Small intestine (tissue), 7 donors: ENCODE measurements around the gene C1QL4. TPM values are rescaled to one million over a fixed set of nuclear protein-coding genes. Genes with fewer than 3 reads are reported as not detected.

Source experiments
- DNase-seq, 2 donors: peaks; one replicate each; pipeline versions ENCODE4 v3.0.0 to v3.0.0-alpha.2; 2013
- FAIRE-seq: peaks from 2 replicates; lab custom pipeline; 2012; peaks lifted over from hg19 to GRCh38; lab: Jason Lieb, UNC
- H3K27ac ChIP-seq, 3 donors: one replicate each; pipeline ENCODE4 v1.5.1; 2013; ENCODE audit warnings: low read length in 2 of 3, mild to moderate bottlenecking in 2 of 3, control low read depth in 1 of 3, inconsistent platforms in 1 of 3, low read depth in 1 of 3, moderate library complexity in 1 of 3
- H3K27me3 ChIP-seq, 3 donors: one replicate each; pipeline ENCODE4 v1.6.1; 2013; ENCODE audit warnings: low read length in 3 of 3, inconsistent platforms in 1 of 3; ENCODE audit not compliant: control insufficient read depth in 3 of 3, insufficient read depth in 3 of 3
- H3K36me3 ChIP-seq, 3 donors: one replicate each; pipeline ENCODE4 v1.6.1; 2013; ENCODE audit warnings: low read length in 3 of 3, inconsistent platforms in 1 of 3, low read depth in 1 of 3, mild to moderate bottlenecking in 1 of 3, moderate library complexity in 1 of 3; ENCODE audit not compliant: control insufficient read depth in 3 of 3, insufficient read depth in 2 of 3
- H3K4me1 ChIP-seq, 3 donors: one replicate each; pipeline ENCODE4 v1.6.1; 2013; ENCODE audit warnings: low read length in 2 of 3, inconsistent platforms in 1 of 3, low read depth in 1 of 3, mild to moderate bottlenecking in 1 of 3, moderate library complexity in 1 of 3; ENCODE audit not compliant: control insufficient read depth in 3 of 3, insufficient read depth in 2 of 3
- H3K4me3 ChIP-seq, 3 donors: one replicate each; pipeline ENCODE4 v1.5.1; 2013; ENCODE audit warnings: low read length in 3 of 3, control low read depth in 1 of 3, inconsistent platforms in 1 of 3, low read depth in 1 of 3, mild to moderate bottlenecking in 1 of 3, moderate library complexity in 1 of 3
- H3K9me3 ChIP-seq, 2 donors: one replicate each; pipeline ENCODE4 v1.6.1; 2013; ENCODE audit warnings: low read depth in 1 of 2, low read length in 1 of 2; ENCODE audit not compliant: control insufficient read depth in 2 of 2, insufficient read depth in 1 of 2
- WGBS, 3 donors: extraction: QIAGEN DNeasy Blood & Tissue Kit; methylation state at CpG; one replicate each; pipeline ENCODE4 v1.1.7; 2013; 5-methylcytosine and 5-hydroxymethylcytosine counted together
- polyA plus RNA-seq, 4 donors: library from polyadenylated mRNA; stranded (reverse) in 3 of 4; unstranded in 1 of 4; fragments of 200-250 nt in 3 of 4; fragments of 120-200 nt in 1 of 4; gene quantifications; one replicate each; pipeline versions ENCODE4 v1.2.1 to v1.2.3, GENCODE V29; 2013
- donor health status: healthy with polysubstance abuse.
- donor health status: control.
- donor health status: control.
- donor health status: Bipolar disorder and iron deficiency.
- donor health status: healthy.

C1QL4 gene
- polyA plus RNA-seq, 4 donors = 0.07 to 0.12 TPM; not detected in 2

GRCh38 chr12:49340095-49340870, 3.3 kb upstream of the C1QL4 start:
- H3K4me1 ChIP-seq = peaks cover 4 to 58% (median 6%) of the 10 kb centered on the region in 3 donors
- H3K4me3 ChIP-seq = no peak overlapping the region
- DNase-seq (no peak), FAIRE-seq (no peak)
- H3K36me3 ChIP-seq = no peaks in the 10 kb centered on the region
- peaks cover 3 to 98% (median 21%) of the 10 kb centered on the region in 3 donors for H3K27me3 ChIP-seq
- H3K9me3 ChIP-seq = peaks cover 0 to 4% of the 10 kb centered on the region in 2 donors
- 64 to 74% (median 65%) methylated on average over 6 of the region's 6 CpGs for WGBS, 3 donors
- H3K27ac ChIP-seq = no peak overlapping the region

- Histone ChIP-seq H3K27ac (no peak overlapping the region), H3K4me1 (peaks cover 4 to 56% (median 6%) of the 10 kb centered on the region in 3 donors), H3K27me3 (peaks cover 3 to 98% (median 29%) of the 10 kb centered on the region in 3 donors), H3K4me3 (no peak overlapping the region), H3K9me3 (peaks cover 0 to 6% of the 10 kb centered on the region in 2 donors), H3K36me3 (no peaks in the 10 kb centered on the region)
- whole genome bisulfite sequencing, 3 donors = 11 to 46% (median 12%) methylated on average over 5 of the region's 5 CpGs
- peak; percentile 72 to 85 for DNase-seq
- no peak for FAIRE-seq
Observed at GRCh38 chr12:49339464-49339861, 2.5 kb upstream of the C1QL4 start.

- FAIRE-seq (no peak), DNase-seq (no peak)
- Histone ChIP-seq H3K27me3 (peaks cover 3 to 98% (median 30%) of the 10 kb centered on the region in 3 donors), H3K27ac (no peak overlapping the region), H3K36me3 (no peaks in the 10 kb centered on the region), H3K9me3 (peaks cover 0 to 6% of the 10 kb centered on the region in 2 donors), H3K4me1 (peaks cover 4 to 52% (median 6%) of the 10 kb centered on the region in 3 donors), H3K4me3 (no peak overlapping the region)
- 43 to 57% (median 46%) methylated on average over 4 to 6 of the region's 6 CpGs for WGBS, 3 donors
Observed at GRCh38 chr12:49338830-49339463, 2.0 kb upstream of the C1QL4 start.

DNA sequence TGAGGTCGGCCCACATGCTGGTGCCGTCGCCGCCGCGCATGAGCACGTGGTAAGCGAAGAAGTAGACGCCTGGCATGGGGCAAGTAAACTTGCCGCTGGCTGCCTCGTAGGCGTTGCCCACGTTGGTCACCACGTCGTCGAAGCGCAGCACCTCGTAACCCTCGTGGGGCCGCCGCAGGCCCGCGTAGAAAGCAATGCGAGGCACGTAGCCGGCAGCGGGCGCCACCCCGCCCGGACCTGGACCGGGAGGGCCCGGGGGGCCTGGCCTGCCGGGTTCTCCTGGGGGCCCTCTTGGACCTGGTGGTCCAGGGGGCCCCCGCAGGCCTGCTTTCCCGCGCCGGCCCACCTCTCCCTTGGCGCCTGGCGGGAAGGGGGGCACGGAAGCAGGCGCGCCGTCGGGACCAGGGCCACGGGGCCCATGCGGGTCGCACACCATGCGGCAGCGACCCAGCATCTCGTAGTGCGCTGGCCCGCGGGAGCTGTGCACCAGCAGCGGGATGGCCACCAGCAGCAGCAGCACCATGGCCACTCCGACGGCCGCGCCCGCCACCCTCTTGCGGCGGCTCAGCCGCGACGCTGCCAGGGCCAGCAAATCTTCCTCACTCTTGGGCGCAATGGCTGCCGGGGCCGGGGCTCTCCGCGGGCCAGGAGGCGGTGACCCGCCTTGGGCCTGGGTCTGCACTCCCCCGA, 888 bp downstream of the C1QL4 start:
- Histone ChIP-seq H3K4me1 (peaks cover 0 to 40% (median 0%) of the 10 kb centered on the region in 3 donors), H3K9me3 (peaks cover 0 to 6% of the 10 kb centered on the region in 2 donors), H3K27ac (no peak overlapping the region), H3K36me3 (peaks cover 0 to 3% (median 0%) of the 10 kb centered on the region in 3 donors), H3K27me3 (peaks cover 3 to 92% (median 34%) of the 10 kb centered on the region in 3 donors), H3K4me3 (no peak overlapping the region)
- FAIRE-seq = no peak
- peak in 1 of 2 donors; percentile 26 for DNase-seq
- WGBS, 3 donors = 13 to 22% (median 19%) methylated on average over 35 to 72 of the region's 72 CpGs

DNA sequence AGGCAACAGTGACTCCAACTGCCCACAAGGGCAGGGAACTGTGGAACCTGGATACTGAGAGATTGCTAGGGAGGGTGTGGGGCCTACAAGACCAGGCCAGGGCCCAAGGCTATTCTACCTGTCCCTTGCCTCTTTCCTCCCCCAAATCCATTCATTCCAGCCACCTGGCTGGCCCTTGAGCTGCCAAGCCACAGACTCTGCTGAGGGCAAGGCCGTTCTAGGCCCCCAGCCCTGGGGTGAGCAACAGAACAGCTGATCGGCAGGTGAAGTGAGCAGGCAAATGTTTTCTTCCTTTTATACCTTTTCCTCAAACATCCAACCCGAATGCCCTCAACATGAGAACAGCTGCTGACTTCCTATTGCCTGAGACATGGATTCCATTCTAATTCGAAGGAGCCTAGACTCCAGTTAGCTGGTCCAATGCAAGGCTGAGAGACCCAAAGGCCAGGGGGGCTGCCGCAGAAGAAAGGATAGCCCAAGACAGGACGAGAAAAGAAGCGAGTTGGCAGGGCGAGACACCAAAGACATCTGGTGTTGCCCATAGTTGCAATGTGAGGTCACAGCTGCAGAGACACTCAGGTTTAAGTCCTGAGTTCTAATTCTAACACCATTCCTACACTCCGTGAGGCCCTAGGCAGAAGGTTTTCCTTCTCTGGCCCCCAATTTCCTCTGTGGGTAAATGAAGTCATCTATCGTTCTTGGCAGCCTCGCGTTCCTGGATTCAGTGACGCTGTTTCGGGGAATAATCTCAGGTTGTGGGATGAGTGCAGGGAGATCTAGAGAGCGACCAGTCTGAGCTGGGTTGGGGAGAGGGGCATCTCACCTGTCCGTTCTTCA, 1.7 kb downstream of the C1QL4 start:
- H3K27me3 ChIP-seq = peaks cover 3 to 86% (median 33%) of the 10 kb centered on the region in 3 donors
- H3K36me3 ChIP-seq = peaks cover 0 to 8% (median 0%) of the 10 kb centered on the region in 3 donors
- no peak overlapping the region for H3K4me3 ChIP-seq
- H3K4me1 ChIP-seq = peaks cover 0 to 46% (median 0%) of the 10 kb centered on the region in 3 donors
- WGBS, 3 donors = 64 to 73% (median 67%) methylated on average over 16 of the region's 16 CpGs
- DNase-seq (no peak), FAIRE-seq (no peak)
- H3K9me3 ChIP-seq = peaks cover 0 to 6% of the 10 kb centered on the region in 2 donors
- H3K27ac ChIP-seq = no peak overlapping the region

DNA sequence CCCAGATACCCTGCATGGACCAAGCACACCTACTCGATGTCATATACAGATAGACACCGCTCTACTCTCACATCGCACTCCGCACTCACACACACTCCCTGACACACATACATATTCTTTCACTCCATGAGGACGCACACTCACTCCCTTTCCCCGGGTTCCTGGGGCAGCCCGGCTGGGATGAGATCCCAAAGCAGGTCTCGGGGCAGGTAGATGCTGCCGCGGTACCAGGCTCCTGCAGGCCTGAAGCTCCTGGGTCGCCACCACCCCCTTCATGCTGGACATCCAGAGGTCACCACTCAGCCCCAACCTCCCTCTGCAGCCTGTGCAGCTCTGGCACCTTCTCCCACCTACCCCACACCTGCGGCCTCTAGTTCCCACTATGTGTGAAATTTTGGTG, 2.3 kb downstream of the C1QL4 start:
- FAIRE-seq = no peak
- Histone ChIP-seq H3K36me3 (peaks cover 0 to 15% (median 0%) of the 10 kb centered on the region in 3 donors), H3K27ac (no peak overlapping the region), H3K9me3 (peaks cover 0 to 6% of the 10 kb centered on the region in 2 donors), H3K4me3 (no peak overlapping the region), H3K4me1 (peaks cover 0 to 41% (median 0%) of the 10 kb centered on the region in 3 donors), H3K27me3 (peaks cover 3 to 80% (median 31%) of the 10 kb centered on the region in 3 donors)
- 55 to 79% (median 76%) methylated on average over 12 of the region's 12 CpGs for WGBS, 3 donors
- no peak for DNase-seq

DNA sequence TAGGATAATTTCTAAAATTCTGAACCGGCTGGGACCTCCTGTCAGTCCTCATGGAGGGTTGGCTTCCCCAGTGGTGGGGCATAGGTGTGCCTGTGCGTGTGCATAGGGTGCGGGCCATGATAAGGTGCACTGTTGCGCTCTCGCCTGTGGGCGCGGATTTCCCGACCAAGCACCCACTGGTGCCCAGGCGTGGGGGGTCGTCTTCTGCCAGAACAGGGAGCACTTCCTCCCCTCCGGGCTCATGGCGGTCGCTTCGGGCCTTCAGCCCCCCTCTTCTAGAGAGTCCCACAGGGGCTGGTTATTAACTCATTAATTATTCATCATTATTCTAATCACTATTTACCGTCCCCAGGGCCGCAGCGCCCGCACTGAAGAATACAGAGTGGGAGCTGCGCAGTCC, 2.8 kb downstream of the C1QL4 start:
- peaks cover 0 to 36% (median 0%) of the 10 kb centered on the region in 3 donors for H3K4me1 ChIP-seq
- H3K27ac ChIP-seq = no peak overlapping the region
- H3K9me3 ChIP-seq = peaks cover 0 to 6% of the 10 kb centered on the region in 2 donors
- WGBS, 3 donors = 39 to 63% (median 53%) methylated on average over 19 of the region's 19 CpGs
- peaks cover 3 to 76% (median 31%) of the 10 kb centered on the region in 3 donors for H3K27me3 ChIP-seq
- FAIRE-seq (no peak), DNase-seq (no peak)
- peaks cover 0 to 19% (median 0%) of the 10 kb centered on the region in 3 donors for H3K36me3 ChIP-seq
- H3K4me3 ChIP-seq = no peak overlapping the region
